OCI-LY7 (cell line): ENCODE data around the gene FCN1. TPM values are rescaled to one million over a fixed set of nuclear protein-coding genes. Genes with fewer than 3 reads are reported as not detected.

ENCODE experiments used
- BruUV-seq: library from RNA; stranded (reverse); fragments of 400-500 nt; replicated peaks from 2 replicates; lab custom pipeline; 2021; lab: Mats Ljungman, UMichigan
- CTCF ChIA-PET: fragments of 300-600 bp; sonication (Branson Sonifier 250); formaldehyde crosslinking; loops from one replicate; lab custom pipeline; 2022; ENCODE audit warnings: antibody characterized with exemption; ENCODE audit not compliant: unreplicated experiment; lab: Charles Lee
- POLR2A ChIA-PET: fragments of 300-600 bp; sonication (Branson Sonifier 250); formaldehyde crosslinking; loops from one replicate; lab custom pipeline; 2022; ENCODE audit warnings: antibody characterized with exemption; lab: Charles Lee
- DNase-seq: peaks from one replicate; pipeline ENCODE4 v3.0.0-alpha.2; 2015; ENCODE audit warnings: low spot score
- H2AFZ ChIP-seq: fragments of 200-600 bp; sonication (generic), shearing (Covaris generic); 2 replicates; pipeline ENCODE4 v1.6.1; 2014; ENCODE audit warnings: mild to moderate bottlenecking, antibody characterized with exemption, low read length, moderate library complexity
- H3K27ac ChIP-seq: fragments of 200-600 bp; sonication (generic); 2 replicates; pipeline ENCODE4 v1.5.1; 2014; ENCODE audit warnings: mixed run types, low read depth, mild to moderate bottlenecking, moderate library complexity, low read length, inconsistent platforms; ENCODE audit not compliant: poor library complexity, severe bottlenecking
- H3K36me3 ChIP-seq: fragments of 200-600 bp; sonication (generic); 2 replicates; pipeline ENCODE4 v1.6.1; 2014; ENCODE audit warnings: mild to moderate bottlenecking, antibody characterized with exemption, low read length, moderate library complexity, mixed read lengths; ENCODE audit not compliant: insufficient read depth
- H3K4me1 ChIP-seq: fragments of 200-600 bp; sonication (generic); 2 replicates; pipeline ENCODE4 v1.5.1; 2014; ENCODE audit warnings: mild to moderate bottlenecking, low read length; ENCODE audit not compliant: insufficient read depth, poor library complexity, severe bottlenecking
- H3K4me2 ChIP-seq: fragments of 200-600 bp; sonication (generic); 2 replicates; pipeline ENCODE4 v1.6.1; 2014; ENCODE audit warnings: mild to moderate bottlenecking, low read length
- H3K4me3 ChIP-seq: fragments of 200-600 bp; sonication (generic); 2 replicates; pipeline ENCODE4 v1.5.1; 2014; ENCODE audit warnings: mild to moderate bottlenecking, low read depth, low read length; ENCODE audit not compliant: poor library complexity, severe bottlenecking
- H3K79me2 ChIP-seq: fragments of 200-600 bp; sonication (generic); 2 replicates; pipeline ENCODE4 v1.6.1; 2016; ENCODE audit warnings: low read depth, mild to moderate bottlenecking, low read length, moderate library complexity, mixed read lengths; ENCODE audit not compliant: insufficient read depth
- H3K9me2 ChIP-seq: fragments of 200-600 bp; sonication (generic); 2 replicates; pipeline ENCODE4 v1.6.1; 2016; ENCODE audit warnings: mild to moderate bottlenecking, low read length, mixed read lengths; ENCODE audit not compliant: insufficient read depth
- H3K9me3 ChIP-seq: fragments of 200-600 bp; sonication (generic); 2 replicates; pipeline ENCODE4 v1.6.1; 2014; ENCODE audit warnings: mild to moderate bottlenecking, mixed run types, low read length, mixed read lengths
- H4K20me1 ChIP-seq: fragments of 200-600 bp; sonication (generic); 2 replicates; pipeline ENCODE4 v1.6.1; 2014; ENCODE audit warnings: mild to moderate bottlenecking, antibody characterized with exemption, low read length, moderate library complexity, mixed read lengths; ENCODE audit not compliant: insufficient read depth
- EZH2phosphoT487 ChIP-seq: fragments of 200-600 bp; sonication (generic); IDR thresholded peaks from 2 replicates; pipeline ENCODE4 v1.6.1; 2018; ENCODE audit warnings: low read depth, borderline replicate concordance, mild to moderate bottlenecking, mixed run types, antibody characterized with exemption, low read length, moderate library complexity, mixed read lengths
- intact Hi-C: fragments of 100-400 bp; cut with micrococcal nuclease; formaldehyde crosslinking; loops from one replicate; pipeline ENCODE4 v1.10.0; 2022; ENCODE audit not compliant: unreplicated experiment
- total RNA-seq, 2 experiments: library from RNA; depleted of rRNA in 1 of 2; stranded (reverse); fragments of >200 nt in 1 of 2; shearing (Covaris generic) in 1 of 2; gene quantifications; 2 replicates each; pipeline ENCODE4 v1.2.3, GENCODE V29; 2014 to 2022
- TF ChIP-seq, protein P1 (sequence below): fragments of 200-600 bp; sonication (generic); conservative IDR thresholded peaks from 2 replicates; pipeline ENCODE4 v1.5.1; 2014; ENCODE audit warnings: mild to moderate bottlenecking, antibody characterized with exemption, low read length, moderate library complexity, mixed read lengths

The FCN1 gene
- total RNA-seq, 2 experiments from 2014 or later: 0.19 to 0.30 TPM

DNA sequence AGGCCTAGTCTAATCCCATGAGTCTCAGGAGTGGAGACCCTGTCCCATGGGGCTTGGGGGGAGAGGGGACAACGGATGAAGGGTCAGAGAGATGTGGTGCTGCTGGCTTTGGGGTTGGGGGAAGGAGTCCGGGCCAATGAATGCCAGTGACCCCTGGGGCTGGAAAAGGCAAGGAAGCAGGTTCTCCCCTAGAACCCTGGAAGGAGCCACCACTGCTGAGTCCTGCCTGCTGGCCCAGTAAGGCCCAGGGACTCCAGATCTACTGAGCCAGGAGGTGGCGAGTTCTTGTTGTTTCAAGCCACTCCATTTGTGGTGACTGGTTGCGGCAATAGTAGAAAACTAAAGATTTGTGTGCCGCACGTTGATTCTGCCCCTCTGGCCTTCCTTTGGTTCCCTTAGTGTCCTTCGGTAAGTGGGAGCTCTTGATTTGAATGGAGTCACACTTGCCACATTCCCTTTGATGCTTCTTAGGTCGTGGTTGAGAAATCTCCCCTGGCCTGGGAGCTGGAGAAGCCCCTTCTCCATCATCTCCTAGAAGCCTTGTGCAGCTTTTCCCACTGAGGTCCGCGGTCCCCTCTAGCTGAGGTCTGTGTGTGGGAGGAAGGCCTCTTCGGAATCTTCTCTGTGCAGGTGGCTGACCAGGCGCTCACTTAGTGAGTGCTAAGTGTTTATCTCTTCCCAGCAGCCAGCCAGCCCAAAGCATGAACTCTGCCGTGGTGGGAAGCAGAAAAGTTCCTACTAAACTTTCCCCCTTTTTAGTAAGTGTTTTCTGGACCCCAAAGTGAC lies 9.0 kb downstream of the FCN1 start:
- ChIA-PET POLR2A (interaction anchor here (0.6 kb wide), 1 partner anchor 22 kb away, joined by 6 read pairs; no protein-coding TSS in a partner anchor), CTCF (no interaction called here)
- no peak overlapping the region for H3K27ac ChIP-seq
- H3K9me2 ChIP-seq: no peaks in the 10 kb centered on the region
- H4K20me1 ChIP-seq: no peaks in the 10 kb centered on the region
- intact Hi-C loops: no loop called here
- no peaks in the 10 kb centered on the region for H3K79me2 ChIP-seq
- no TSS peak for BruUV-seq
- H3K9me3 ChIP-seq: no peaks in the 10 kb centered on the region; the same call in 1 of the 2 replicates
- TF ChIP-seq, protein P1, sequence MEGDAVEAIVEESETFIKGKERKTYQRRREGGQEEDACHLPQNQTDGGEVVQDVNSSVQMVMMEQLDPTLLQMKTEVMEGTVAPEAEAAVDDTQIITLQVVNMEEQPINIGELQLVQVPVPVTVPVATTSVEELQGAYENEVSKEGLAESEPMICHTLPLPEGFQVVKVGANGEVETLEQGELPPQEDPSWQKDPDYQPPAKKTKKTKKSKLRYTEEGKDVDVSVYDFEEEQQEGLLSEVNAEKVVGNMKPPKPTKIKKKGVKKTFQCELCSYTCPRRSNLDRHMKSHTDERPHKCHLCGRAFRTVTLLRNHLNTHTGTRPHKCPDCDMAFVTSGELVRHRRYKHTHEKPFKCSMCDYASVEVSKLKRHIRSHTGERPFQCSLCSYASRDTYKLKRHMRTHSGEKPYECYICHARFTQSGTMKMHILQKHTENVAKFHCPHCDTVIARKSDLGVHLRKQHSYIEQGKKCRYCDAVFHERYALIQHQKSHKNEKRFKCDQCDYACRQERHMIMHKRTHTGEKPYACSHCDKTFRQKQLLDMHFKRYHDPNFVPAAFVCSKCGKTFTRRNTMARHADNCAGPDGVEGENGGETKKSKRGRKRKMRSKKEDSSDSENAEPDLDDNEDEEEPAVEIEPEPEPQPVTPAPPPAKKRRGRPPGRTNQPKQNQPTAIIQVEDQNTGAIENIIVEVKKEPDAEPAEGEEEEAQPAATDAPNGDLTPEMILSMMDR: no peak
- no peak for TF ChIP-seq EZH2phosphoT487
- H2AFZ ChIP-seq: no peak overlapping the region
- no peak for DNase-seq
- H3K36me3 ChIP-seq: no peaks in the 10 kb centered on the region
- H3K4me1 ChIP-seq: peaks cover 17% of the 10 kb centered on the region
- no peak overlapping the region for H3K4me3 ChIP-seq
- H3K4me2 ChIP-seq: no peak overlapping the region

DNA sequence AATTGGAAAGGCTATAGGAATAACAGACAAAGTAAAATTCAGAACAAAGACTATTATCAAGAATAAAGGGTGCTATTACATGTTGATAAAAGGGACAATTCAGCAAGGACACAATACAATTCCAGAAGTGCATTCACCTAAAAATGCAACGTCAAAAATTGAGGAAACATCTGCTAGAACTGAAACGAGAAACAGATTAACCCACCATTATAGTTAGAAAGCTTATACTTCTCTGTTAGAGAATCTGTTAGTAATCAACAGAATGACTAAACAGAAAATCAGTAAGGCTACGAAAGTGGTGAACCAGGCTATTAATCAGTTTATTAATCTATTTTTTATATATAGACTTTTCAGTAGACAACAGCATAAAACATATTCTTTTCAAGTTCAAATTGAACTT lies 14.8 kb downstream of the FCN1 start:
- Histone ChIP-seq H3K4me3 (no peak overlapping the region), H3K9me2 (no peaks in the 10 kb centered on the region), H3K4me1 (peaks cover 13% of the 10 kb centered on the region), H4K20me1 (no peaks in the 10 kb centered on the region), H3K4me2 (no peak overlapping the region), H3K79me2 (no peaks in the 10 kb centered on the region), H3K36me3 (no peaks in the 10 kb centered on the region; the same call in 1 of the 2 replicates), H2AFZ (no peak overlapping the region), H3K27ac (no peak overlapping the region), H3K9me3 (peaks cover 17% of the 10 kb centered on the region; the same call in 1 of the 2 replicates)
- no peak for DNase-seq
- ChIA-PET CTCF (no interaction called here), POLR2A (interaction anchor here (0.6 kb wide), 1 partner anchor 384 kb away, joined by 3 read pairs; no protein-coding TSS in a partner anchor)
- no TSS peak for BruUV-seq
- TF ChIP-seq, protein P1: no peak
- intact Hi-C loops: no loop called here

DNA sequence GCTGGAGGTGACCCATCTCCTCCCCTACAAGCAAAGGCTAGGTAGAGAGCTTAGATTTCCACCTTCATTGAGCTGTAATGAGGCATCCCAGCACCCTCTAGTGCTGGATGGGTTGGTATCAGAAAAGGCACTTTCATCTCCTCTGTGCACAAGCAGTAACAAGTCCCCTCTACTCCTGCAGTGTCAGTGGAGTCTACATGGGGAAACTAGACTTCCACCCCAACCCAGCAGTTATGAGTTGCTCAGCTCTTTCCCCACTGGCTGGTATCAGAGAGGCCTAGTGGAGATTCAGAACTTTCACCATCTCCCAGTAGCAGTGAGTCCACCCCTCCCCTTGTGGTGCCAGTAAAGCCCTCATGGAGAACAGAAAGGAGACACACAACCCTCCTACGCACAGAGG lies 17.9 kb downstream of the FCN1 start:
- H3K4me3 ChIP-seq: no peak overlapping the region
- ChIA-PET POLR2A (interaction anchor here (1.2 to 1.3 kb wide), 3 partner anchors 11 to 32 kb away, joined by 3 to 4 read pairs (median 4); no protein-coding TSS in a partner anchor), CTCF (interaction anchor here (1.0 to 1.1 kb wide), 2 partner anchors 14 to 37 kb away, joined by 3 to 4 read pairs; no protein-coding TSS in a partner anchor)
- no peaks in the 10 kb centered on the region for H3K9me2 ChIP-seq
- no peaks in the 10 kb centered on the region; the same call in 1 of the 2 replicates for H3K36me3 ChIP-seq
- H3K4me1 ChIP-seq: peaks cover 19% of the 10 kb centered on the region
- peaks cover 17% of the 10 kb centered on the region; the same call in 1 of the 2 replicates for H3K9me3 ChIP-seq
- no peaks in the 10 kb centered on the region for H4K20me1 ChIP-seq
- no peak for DNase-seq
- H3K4me2 ChIP-seq: no peak overlapping the region
- intact Hi-C loops: no loop called here
- no peak overlapping the region for H3K27ac ChIP-seq
- TF ChIP-seq, protein P1: no peak; the same call in 1 of the 2 replicates
- no peak for TF ChIP-seq EZH2phosphoT487
- no peaks in the 10 kb centered on the region for H3K79me2 ChIP-seq
- no TSS peak for BruUV-seq
- no peak overlapping the region for H2AFZ ChIP-seq
